ENCODE measurements around the gene SLC18B1. TPM values are rescaled to one million over a fixed set of nuclear protein-coding genes. Genes with fewer than 3 reads are reported as not detected.

SLC18B1 gene
- total and polyA plus RNA-seq, 2 of the 13 experiments (the other 11 are each of a cell fraction or from before 2014, with no cell fraction given), result 11.4 to 13.8 TPM

GRCh38 chr6:132797951-132798868 is at the start of gene SLC18B1 (continued):
- TF ChIP-seq, protein P1, sequence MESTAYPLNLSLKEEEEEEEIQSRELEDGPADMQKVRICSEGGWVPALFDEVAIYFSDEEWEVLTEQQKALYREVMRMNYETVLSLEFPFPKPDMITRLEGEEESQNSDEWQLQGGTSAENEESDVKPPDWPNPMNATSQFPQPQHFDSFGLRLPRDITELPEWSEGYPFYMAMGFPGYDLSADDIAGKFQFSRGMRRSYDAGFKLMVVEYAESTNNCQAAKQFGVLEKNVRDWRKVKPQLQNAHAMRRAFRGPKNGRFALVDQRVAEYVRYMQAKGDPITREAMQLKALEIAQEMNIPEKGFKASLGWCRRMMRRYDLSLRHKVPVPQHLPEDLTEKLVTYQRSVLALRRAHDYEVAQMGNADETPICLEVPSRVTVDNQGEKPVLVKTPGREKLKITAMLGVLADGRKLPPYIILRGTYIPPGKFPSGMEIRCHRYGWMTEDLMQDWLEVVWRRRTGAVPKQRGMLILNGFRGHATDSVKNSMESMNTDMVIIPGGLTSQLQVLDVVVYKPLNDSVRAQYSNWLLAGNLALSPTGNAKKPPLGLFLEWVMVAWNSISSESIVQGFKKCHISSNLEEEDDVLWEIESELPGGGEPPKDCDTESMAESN (CRISPR knock-in tag; conservative IDR thresholded peaks at IDR 0.05), result peak; percentile 66
- TF ChIP-seq FOSL2 (CRISPR knock-in tag; IDR thresholded peaks at IDR 0.05) (peak; percentile 28; the same call in 1 of the 2 replicates), JARID2 (CRISPR knock-in tag; IDR thresholded peaks at IDR 0.05; ENCODE audit: insufficient replicate concordance) (peak; percentile 95), ZNF776 (CRISPR knock-in tag; IDR thresholded peaks at IDR 0.05) (no peak), ZNF33B (CRISPR knock-in tag; IDR thresholded peaks at IDR 0.05) (0 out of 2 replicates have a peak, but pooled peaks have one; percentile 39), NRL (CRISPR knock-in tag; IDR thresholded peaks at IDR 0.05; ENCODE audit: borderline replicate concordance) (peak; percentile 69; the same call in 1 of the 2 replicates), RCOR2 (CRISPR knock-in tag; IDR thresholded peaks at IDR 0.05) (no peak), SCMH1 (CRISPR knock-in tag; IDR thresholded peaks at IDR 0.05; ENCODE audit: borderline replicate concordance) (no peak), ZBTB40 (IDR thresholded peaks at IDR 0.05) (no peak), ZBTB40 (CRISPR knock-in tag; IDR thresholded peaks at IDR 0.05) (no peak; the same call in 1 of the 2 replicates), GABPA (IDR thresholded peaks at IDR 0.05; ENCODE audit: low read depth, low read length) (no peak), GABPA (CRISPR knock-in tag; IDR thresholded peaks at IDR 0.05; ENCODE audit: low read depth) (peak; percentile 50), ZNF574 (CRISPR knock-in tag; IDR thresholded peaks at IDR 0.05) (peak; percentile 28; the same call in 1 of the 2 replicates), ZNF354B (CRISPR knock-in tag; IDR thresholded peaks at IDR 0.05) (no peak), ARNTL (CRISPR knock-in tag; IDR thresholded peaks at IDR 0.05) (peak; percentile 60; the same call in 1 of the 2 replicates)

Data from HepG2 (cell line).